HG03342 (cell line): ENCODE results near the gene ANGEL2.
"Not testable (repeated sequence)": the region's sequence is repeated elsewhere in the genome, so short reads cannot be mapped to it uniquely, and the experiment has no call there.

Experiments used
- ATAC-seq: cut with Tn5 transposase; IDR thresholded peaks from one replicate; pipeline ENCODE4 v1.9.1; 2021; ENCODE audit warnings: mild to moderate bottlenecking, moderate library complexity; ENCODE audit not compliant: unreplicated experiment

Gene ANGEL2

DNA sequence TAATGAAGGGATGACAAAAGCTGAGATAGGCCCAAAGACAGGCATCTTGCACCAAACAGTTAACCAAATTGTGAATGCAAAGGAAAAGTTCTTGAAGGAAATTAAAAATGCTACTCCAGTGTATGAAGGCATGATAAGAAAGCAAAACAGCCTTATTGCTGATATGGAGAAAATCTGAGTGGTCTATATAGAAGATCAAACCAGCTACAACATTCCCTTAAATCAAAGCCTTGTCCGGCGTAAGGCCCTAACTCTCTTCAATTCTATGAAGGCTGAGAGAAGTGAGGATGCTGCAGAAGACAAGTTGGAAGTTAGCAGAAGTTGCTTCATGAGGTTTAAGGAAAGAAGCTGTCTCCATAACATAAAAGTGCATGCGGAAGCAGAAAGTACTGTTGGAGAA is 4.3 kb upstream of the ANGEL2 start:
- no peak for ATAC-seq

- ATAC-seq = no peak
These were observed 3.8 kb upstream of the ANGEL2 start for GRCh38 chr1:213019450-213019849.

DNA sequence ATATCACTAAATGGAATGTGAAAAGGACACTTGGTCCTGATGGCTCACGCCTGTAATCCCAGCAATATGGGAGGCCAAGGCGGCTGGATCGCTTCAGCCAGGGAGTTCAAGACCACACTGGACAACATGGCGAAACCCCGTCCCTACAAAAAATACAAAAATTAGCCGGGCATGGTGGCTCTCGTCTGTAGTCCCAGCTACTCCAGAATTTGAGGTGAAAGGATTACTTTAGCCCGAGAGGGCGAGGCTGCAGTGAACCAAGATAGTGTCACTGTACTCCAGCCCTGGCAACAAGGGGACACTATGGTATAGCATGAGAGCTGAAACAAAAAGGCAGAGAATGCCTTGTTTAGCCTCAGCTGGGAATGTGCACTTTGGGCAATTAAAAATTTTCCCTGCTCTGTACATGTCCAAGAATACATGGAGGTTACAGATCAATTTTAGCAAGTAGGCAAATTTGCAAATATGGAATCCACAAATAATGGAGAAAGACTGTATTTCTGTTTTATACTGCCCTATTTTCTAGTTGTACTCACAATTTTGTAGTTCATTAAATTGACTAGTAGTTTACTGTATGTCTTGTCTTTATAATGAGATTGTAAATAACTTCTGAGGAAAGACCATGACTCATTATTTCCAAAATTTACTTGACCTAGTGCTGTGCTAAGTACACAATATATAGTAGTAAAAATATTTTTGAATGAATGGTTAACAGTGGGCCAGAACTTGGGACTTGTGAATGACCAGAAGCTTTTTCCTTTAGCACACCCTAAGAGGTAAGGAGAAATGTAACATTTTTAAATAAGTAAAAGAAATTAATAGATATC is 2.0 kb upstream of the ANGEL2 start:
- ATAC-seq = no peak

GRCh38 chr1:213014642-213015041 is 1.0 kb downstream of the ANGEL2 start:
- ATAC-seq = no peak

DNA sequence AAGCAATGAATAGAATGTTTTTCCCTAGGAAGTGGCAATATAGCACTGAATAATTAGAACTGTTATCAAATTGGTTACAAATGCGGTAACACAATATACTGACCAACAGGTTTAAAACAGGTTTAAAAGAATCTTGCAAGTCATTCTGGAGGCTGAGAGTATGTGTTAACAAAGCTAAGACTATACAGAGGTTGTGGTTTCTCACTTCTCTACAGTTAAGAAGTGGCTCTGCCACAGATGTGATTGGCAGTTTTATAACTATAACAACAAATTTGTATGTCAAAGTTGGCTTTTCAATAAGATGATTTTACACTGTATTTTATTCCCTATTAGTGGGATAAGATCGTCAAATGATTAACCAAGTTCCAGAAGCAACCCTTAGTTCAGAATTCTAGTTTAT is 7.1 kb downstream of the ANGEL2 start:
- ATAC-seq = peak; percentile 69

DNA sequence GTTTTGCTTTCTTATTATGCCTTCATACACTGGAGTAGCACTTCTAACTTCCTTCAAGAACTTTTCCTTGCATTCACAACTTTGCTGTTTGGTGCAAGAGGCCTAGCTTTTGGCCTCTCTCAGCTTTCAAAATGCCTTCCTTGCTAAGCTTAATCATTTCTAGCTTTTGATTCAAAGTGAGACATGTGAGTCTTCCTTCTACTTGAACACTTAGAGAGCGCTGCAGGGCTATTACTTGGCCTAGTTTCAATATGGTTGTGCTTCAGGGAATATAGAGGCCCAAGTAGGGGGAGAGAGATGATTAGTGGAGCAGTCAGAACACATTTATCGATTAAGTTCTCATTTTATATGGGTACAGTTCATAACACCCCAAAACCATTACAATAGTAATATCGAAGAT is 12.4 kb downstream of the ANGEL2 start:
- ATAC-seq = peak; percentile 56

GRCh38 chr1:212994926-212995325 is 20.7 kb downstream of the ANGEL2 start:
- ATAC-seq = no peak

- not testable (repeated sequence) for ATAC-seq
These were observed 21.7 kb downstream of the ANGEL2 start for GRCh38 chr1:212993960-212994359.

DNA sequence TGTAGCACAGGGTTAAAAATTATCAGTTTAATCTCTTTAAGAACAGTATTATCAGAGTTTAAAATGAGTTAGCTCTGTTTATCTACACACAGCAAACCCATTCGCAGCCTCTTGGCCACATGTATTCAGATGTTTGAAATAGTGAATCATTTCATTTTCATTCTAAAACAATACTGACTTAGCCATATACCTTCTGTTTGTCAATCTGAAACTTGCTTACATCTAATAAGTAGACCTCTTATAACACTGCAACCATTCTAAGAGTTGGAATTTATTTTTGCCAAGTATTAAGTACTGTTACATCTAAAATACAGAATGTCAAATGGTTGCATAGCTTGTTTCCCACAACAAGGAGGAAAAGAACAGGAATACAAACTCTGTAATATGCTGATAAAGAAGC is 25.4 kb downstream of the ANGEL2 start:
- ATAC-seq = no peak

DNA sequence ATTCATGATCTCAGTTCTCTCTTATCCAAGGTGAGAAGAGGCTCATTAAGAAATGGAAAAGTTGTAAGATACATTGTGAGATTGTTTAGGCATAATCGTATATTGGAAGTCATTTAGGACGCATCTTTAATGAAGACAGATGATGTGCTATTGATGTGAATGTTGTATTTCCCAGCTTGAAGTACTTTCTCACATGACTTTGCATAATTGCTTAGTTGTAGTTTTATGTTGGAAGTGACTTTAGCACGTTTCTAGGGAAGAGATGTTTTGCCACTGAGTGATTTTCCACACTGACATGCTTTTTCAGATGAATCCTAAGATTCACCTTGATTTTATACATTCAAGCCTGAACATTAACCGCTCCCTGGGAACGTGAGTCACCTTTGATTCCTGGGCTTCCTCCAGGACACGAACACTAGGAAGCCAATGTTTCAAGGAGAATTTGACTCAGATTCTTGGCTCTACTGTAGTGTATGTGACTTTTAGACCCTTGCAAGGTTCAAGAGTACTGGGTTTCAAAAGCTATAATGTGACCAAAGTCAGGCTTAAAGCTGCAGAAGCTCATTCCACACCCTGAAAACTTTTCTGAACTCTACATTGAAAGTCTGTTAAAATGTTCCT is 27.9 kb downstream of the ANGEL2 start:
- no peak for ATAC-seq

DNA sequence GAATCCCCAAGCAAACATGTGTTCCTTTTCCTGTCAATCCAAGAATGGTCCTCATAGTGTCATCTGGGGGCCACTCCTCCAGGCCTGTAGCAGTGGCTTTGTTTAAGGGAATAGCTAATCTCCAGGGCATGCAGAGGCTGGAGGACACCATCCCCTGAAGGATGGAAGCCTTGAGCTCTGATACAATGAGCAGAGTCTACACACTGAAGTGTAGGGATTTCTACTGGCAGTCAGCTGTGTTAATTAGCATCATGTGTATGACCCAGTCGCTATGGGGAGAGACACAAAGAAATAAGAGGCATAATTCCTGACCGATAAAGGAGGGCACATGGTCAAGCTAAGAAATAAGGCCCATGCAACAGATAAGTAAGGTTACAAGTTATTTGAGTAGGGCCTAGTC is 29.1 kb downstream of the ANGEL2 start:
- no peak for ATAC-seq

- ATAC-seq = no peak
These were observed 31.0 kb downstream of the ANGEL2 start for GRCh38 chr1:212984522-212985291.

DNA sequence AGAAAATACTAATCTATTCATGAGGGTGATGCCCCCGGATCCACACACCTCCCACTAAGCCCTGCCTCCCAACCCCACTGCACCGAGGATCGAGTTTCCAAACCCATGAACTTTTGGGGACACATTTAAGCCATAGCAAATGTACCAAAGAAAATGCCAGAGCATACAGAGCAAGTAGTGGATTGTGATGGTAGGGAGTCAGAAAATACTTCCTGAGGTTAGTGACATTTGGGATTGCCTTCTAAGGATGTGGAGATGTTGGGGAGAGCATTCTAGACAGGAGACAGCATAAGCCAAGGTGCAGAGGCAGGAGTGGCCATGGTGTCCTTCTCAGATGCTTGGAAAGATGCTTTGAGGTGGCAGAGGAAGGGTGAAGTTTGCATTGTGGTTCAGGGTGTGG is 32.2 kb downstream of the ANGEL2 start:
- no peak for ATAC-seq

DNA sequence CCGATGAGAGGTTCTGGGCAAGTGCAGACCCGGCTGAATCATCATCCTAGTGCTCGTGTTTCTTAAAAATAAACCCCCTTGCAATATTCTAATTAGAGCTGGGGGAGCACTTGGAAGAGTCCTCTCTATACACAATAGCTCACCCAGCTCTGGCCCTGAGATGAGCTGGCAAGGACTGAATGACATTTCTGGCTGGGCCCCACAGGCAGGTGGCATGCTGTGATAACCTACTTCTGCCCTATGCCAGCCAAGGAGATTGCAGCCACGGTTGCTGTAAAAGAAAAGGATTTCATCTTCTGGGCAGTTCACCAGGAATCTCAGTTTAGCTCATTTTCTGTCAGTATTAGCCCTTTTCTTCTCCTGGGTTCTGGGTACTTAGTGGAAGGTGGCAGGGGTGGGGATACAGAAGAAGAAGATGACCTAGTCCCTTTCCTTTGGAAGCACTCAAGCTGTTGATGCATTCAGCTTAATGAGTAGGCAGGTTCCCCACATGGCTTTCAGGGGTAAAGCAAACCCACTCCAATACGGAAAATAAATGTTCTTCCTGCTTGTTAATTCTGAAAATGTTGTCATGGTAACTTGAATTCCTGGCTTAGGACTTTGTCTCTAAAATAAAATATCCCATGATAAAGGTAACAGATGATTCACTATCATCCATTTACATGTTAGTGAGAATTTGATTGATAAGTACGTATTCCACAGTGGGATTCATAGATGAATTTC is 33.1 kb downstream of the ANGEL2 start:
- no peak for ATAC-seq

DNA sequence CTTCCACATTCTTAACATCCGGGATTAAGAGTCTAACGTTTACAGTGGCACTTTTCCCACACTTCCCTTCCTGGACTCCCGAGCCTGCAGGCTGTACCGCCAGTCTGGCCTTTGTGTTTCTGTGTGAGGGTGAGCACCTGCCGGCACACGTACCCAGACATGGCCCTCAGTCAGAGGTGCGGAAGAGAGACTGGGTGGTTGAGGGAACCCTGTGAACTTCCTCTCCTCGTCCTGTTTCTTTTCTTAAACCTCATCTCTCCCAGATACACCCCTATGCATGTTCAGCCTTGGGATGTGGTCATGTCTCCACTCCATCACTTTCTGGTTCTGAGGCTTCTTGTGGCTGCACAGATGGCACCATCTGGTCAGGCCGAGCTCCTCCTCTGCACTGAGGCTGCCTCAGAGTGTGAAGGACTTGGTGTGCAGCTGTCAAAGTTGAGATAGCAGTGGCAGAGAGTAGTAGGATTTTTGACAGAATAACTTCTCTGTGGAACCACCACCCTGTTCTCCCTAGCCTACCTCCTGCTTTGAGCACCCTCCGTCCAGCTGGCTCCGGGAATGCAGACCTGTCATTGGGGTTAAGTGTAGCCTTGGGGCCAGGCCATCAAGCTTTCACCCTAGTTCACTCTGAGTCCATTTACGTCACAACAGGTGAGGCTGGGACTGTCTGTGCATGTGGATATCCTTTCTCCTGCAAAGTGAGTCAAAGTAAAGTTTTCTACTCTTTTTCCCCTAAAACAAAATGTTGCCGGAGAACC is 33.9 kb downstream of the ANGEL2 start:
- ATAC-seq = peak; percentile 50

GRCh38 chr1:212981025-212981495 is 34.6 kb downstream of the ANGEL2 start:
- ATAC-seq = no peak

DNA sequence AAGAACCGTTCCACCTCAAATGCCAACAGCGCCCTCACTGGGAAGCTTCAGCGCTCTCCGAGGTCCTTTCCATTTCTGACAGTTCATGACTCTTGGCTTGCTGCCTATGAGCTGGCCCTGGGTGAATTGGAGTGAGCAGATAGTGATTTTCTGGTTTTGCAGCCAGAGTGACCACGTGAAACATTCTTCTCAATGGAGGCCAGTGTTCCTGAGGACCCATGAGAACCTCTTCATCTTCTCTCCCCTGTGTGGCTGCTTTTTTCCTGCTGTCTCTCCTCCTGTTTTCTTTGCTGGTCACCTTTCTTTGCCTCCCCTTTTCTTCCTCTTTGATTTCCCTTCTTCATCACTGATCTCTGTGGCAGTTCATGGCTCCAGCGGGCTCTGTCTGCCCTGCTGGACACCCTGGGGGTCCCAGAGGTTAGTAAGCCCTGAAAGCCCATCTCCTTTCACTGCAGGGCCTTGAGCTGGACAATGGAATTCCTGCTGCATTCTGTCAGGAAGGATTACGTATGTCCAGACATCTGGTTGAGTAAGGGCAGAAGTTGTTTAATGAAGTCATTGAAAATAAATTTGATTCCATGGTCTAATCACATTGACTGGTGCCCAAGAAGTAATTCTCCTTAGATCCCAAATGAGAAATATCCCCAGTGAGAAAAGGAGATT is 35.4 kb downstream of the ANGEL2 start:
- ATAC-seq = no peak

DNA sequence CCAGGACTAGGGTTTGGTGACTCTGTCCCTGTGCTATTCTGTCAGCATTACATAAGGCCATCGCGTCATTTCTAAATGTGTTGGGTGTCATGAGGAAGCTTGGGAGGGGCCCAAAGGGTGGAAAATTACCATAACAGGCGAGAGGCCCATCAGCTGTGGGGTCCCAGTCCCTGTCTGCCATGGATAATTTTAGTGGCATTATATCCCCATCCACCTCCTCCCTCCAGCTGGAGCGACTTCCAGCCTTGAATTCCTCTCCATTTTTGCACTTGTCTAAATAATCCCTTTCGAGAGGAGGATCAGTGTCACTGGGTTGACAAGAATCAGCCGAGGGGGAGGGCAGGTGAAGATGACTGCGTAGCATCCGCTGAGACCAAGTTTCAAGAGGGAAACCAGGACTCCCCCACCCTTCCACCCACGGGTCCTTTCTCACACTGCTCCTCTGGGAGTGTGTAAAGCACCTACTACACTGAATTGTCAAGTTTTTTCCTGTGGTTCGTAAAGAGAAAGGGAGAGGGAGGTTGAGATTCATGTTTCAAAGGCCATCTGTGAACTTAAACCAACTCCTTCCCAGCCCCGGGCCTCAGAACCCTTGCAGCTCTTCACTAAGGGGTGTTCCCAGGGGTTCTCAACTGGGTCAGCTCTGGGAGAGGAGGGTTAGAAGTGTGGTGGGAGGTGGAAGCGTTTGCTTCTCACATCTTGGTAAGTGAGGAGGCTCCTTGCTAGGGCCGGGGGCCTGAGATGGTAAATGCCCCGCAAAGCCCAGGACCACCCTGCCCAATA is 36.1 kb downstream of the ANGEL2 start:
- peak; percentile 64 for ATAC-seq
